Measurements from ENCODE around the gene EHBP1.

DNA sequence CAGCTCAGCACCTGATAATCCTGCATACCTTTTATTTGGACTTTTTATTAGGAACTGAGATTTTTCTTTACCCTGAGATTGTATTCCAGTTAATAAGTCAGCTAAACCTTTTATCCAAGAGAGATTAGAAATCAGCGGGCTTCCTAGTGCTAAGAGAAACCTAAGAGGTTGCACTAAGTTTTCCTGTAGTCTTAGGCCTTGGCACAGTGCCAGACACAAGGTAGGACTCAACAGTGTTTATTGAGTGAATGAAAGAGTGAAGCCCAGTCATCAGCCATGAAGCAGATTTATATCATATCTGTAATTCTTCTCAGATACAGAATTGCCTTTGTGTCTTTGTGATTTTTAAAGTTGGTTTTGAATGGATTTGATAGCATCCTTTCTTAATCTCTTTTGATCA is 358.7 kb downstream of the EHBP1 start:
- TF ChIP-seq EZH2 (IDR thresholded peaks at IDR 0.05; ENCODE audit: borderline replicate concordance, low read length), result no peak
- TF ChIP-seq, protein P1, sequence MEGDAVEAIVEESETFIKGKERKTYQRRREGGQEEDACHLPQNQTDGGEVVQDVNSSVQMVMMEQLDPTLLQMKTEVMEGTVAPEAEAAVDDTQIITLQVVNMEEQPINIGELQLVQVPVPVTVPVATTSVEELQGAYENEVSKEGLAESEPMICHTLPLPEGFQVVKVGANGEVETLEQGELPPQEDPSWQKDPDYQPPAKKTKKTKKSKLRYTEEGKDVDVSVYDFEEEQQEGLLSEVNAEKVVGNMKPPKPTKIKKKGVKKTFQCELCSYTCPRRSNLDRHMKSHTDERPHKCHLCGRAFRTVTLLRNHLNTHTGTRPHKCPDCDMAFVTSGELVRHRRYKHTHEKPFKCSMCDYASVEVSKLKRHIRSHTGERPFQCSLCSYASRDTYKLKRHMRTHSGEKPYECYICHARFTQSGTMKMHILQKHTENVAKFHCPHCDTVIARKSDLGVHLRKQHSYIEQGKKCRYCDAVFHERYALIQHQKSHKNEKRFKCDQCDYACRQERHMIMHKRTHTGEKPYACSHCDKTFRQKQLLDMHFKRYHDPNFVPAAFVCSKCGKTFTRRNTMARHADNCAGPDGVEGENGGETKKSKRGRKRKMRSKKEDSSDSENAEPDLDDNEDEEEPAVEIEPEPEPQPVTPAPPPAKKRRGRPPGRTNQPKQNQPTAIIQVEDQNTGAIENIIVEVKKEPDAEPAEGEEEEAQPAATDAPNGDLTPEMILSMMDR (IDR thresholded peaks at IDR 0.05; ENCODE audit: low read length), result no peak
